Middle frontal gyrus (tissue), 1 donor: ENCODE results near the gene SLCO3A1.
"Not testable (repeated sequence)": the region's sequence is repeated elsewhere in the genome, so short reads cannot be mapped to it uniquely, and the experiment has no call there.

Source experiments
- DNase-seq: peaks from one replicate; pipeline ENCODE4 v3.0.0-alpha.2; 2015; ENCODE audit warnings: low spot score; ENCODE audit errors: extremely low spot score

SLCO3A1 gene

GRCh38 chr15:92197746-92198145, 344.2 kb downstream of the SLCO3A1 start:
- DNase-seq = no peak

DNA sequence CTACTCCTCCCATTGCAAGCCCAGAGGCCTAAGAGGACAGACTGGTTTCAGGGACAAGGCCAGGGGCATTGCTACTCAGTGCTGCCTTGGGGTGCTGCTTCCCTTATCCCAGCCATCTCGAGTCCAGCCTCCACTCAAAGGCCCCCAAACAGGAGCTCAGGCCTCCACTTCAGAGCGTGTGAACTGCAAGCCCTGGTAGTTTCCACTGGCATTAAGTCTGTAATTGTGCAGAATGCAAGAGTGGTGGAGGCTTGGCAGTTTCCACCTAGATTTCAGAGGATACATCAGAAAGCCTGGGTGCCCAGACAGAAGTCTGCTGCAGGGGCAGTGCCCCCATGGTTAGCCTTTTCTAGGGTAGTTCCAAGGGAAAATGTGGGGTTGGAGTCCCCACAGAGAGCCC, 347.4 kb downstream of the SLCO3A1 start:
- DNase-seq = no peak

DNA sequence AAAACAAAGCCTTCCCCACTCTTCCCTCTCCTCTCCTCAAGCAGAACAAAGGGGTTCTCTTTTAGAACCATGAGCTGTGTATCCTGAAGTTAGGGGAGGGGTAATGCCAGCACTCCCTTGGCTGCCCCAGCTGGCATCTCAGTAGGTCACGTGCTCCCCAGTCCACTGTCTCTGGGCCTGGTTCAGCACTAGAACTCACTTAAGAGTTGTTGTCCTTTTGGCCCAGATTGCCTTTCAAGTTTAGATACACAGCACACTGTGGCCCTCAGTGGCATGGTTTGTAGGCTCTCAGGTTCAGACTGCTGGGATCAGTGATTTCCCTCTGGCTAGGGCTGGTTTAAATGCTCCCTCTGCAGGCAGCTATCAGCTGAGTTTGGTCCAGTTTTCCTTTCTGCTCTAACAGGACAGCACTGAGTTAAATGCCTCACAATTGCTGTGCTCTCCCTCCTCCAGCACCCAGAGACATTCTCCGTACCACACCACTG, 351.8 kb downstream of the SLCO3A1 start:
- DNase-seq = no peak

DNA sequence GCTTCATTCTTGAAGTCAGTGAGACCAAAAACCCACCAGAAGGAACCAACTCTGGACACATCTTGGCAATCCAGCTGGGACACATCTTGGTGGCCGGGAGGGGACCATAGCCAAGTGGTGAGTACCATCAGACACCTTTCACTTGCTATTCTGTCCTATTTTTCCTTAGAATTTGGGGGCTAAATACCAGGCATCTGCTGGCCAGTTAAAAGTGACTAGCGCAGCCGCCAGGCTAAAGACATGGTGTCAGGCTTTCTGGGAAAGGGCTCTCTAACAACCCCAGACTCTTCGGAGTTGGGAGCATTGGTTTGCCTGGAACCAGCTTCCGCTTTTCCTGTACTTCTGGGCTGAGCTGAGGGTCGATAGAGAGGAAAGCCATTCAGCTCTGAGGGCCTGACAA, 354.1 kb downstream of the SLCO3A1 start:
- DNase-seq = not testable (repeated sequence)
